Epithelial cell of prostate (primary cell): ENCODE data around the gene CNRIP1.
A peak's percentile ranks its signal among the peaks of the same experiment; 100 is the strongest.

ENCODE experiments used
- DNase-seq: peaks from one replicate; pipeline ENCODE4 v3.0.0-alpha.2; 2011; ENCODE audit warnings: low read depth, low spot score
- H3K27ac ChIP-seq: fragments of 450-650 bp; 2 replicates; pipeline ENCODE4 v1.5.1; 2017; ENCODE audit warnings: mild to moderate bottlenecking

Gene CNRIP1

DNA sequence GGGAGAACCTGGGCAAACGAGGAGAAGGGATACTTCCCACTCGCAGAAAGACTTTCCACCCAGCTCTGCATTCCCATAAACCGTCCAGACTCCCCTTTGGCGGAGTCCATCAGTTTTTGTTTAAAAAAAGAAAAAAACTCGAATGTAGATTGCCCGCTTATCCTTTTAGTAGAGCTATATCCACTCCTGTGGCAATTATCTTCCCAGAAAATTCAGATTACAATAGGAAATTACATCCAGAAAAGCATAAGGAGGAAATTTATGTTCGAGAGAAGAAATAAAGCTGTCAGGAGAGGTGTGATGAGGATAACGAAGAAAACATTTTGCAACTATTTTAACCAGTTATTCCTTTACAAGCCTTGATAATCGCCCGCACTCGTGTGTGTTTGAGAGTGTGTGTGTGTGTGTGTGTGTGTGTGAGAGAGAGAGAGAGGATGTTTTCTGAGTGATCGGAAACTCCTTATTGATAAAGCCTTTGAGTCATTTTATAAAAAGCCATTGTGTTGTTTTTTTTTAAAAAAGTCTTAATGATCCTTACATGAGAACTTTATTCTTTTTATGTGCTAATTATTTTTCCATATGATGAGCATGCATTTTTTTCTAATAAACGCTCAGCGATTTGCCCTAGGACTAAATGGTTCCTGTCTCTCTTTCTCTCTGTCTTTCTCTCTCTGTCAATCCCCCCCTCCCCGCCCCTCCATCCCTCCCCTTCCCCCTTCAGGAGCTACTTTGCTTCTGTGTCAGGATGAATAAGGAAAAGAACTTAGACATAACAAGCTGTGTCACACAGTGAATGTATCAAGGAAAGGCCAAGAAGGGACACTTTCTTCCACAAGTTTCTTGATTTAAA is 66.3 kb downstream of the CNRIP1 start:
- peak overlapping the region; percentile 93 for H3K27ac ChIP-seq
- no peak for DNase-seq

DNA sequence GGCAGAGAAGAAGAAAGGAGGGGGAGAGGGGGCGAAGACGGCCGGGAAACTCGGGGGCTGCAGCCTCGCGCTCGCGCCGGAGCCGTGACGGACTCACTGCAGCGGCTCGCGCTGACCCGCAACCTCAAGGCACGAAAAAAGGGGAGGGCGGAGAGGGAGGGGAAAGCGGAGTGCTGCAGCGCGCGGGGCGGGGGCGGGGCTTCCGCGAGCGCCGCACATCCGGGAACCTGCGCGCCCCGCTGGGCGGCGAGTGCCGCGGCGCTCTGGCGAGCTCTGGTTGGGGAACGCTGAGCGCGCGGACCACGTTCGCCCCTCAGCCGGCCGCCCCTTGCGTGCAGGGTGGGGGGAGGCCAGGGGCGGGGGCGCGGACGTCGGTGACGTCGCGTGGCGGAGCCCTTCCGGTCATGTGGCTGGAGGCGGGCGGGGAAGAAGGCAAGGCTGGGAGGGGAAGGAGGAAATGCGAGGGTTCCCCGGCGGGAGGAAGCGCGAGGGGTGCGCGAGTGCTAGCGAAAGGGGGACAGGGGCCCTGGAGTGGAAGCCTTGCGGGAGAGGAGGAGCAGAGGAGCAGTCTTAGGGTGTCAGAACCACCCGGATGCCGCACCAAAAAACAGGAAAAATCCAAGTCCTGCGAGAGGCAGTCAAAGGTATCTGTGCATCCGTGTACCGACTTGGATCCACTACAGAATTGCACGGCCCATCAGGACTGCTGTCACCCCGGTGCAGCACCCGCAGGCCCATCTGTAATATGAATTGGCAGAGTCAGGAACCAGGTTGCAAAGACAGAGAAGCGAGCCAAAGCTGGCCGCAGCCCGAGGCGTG is 67.1 kb downstream of the CNRIP1 start, which contains the start of gene PPP3R1:
TSS of gene PPP3R1 (minus strand) at position 133 of the 819 bp plus-strand sequence. CDS start 405 bp downstream, outside the sequence.
- DNase-seq = peak; percentile 84
- peak within 1 kb of the TSS; percentile 93 for H3K27ac ChIP-seq

DNA sequence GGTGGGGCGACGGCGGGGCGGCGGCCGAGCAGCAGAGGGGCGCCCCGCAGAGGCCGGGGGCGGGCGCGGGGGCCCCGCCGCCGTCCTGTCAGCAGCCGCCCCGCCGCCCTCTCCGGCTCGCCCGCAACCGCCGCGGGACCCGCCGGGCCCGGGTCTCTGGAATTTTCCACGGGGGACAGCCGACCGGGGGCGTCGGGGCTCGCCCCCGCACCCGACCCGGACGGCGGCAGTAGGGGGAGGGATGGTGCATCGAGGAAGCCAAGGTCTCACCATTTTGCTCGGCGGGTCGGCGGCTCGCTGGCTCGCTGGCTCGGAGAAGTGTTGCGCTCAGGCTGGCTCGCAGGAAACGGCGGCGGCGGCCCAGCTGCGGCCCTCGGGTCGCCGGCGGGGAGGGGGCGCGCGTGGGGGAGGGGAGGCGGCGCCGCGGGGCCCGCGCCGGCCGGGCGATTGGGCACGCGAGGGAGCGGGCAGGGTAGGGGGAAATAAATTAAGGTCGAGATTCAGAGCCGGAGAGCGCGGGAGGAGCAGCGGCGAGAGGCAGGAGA is 67.8 kb downstream of the CNRIP1 start:
- DNase-seq = no peak
- H3K27ac ChIP-seq = peak overlapping the region; percentile 93

DNA sequence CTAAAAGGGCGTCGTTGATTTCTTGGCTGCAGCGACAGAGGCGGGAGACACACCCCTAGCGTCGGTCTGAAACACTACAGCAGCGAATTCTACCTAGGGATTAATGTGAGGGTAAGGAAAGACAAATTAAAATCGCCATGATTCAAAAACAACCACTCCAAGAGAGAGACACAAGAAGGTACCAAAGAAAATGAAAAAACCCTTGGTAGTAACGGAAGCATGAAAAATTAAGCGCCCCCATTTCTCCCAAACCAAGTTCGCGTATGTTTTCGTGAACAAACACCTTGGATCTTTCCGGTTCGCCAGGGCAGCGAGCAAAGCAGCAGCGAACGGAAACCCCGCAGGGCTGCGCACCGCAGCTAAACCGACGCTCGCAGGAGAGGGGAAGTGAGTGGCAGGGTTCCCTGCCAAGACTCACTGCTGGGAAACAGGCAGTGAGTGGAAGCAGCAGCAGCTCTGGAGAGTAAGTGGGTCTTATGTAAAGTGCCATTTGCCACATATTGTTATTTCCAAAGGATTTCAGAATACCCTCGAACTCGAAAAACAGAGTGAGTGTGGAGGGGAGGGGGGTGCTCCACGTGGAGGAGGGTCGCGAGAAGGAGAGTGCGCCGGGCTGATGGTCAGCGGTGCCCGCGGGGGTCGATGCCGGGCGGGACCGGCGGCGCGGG is 68.4 kb downstream of the CNRIP1 start:
- DNase-seq = peak; percentile 60
- H3K27ac ChIP-seq = peak overlapping the region; percentile 93

DNA sequence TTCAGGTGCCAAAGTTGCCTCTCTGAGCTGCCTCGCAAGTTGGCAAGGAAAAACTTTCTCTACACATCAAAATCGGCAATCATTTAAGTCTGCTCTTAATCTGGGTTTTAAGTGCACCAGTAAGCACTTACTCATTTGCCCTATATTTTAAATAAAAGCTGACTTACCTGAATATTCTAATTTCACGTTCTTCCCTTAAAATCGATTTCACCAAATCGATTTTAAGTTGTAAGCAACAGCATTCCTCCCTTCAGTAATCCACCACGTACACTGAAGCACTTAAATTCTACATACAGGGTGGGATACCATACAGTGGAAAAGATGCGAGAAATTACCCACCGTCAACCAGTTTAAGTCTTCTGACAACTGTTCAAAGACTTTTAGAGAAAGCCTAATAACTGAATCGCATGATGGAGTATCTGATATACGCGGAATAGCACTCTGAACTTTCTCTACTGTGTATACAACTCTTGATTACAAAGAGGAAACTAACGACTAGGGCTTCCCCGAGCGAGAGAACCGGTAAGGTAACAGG is 69.0 kb downstream of the CNRIP1 start:
- no peak for DNase-seq
- peak overlapping the region; percentile 93 for H3K27ac ChIP-seq

DNA sequence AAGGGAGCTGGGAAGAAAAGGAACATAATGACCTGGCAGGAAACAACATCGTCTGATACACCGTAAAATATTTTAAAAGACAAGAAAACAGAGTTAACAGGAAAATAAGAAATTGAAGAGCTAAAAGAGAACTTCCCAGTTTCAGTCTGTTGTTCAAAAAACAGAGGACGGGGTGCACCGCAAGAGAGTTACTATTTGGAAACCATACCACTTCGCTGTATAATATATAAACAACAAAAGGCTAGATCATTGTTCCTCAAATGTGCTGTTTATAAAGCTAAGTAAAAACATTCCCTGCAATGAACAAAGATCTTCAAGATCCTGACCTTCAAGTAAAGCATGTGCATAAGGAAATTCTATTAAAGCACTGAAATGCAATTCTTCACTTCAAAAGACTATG is 69.6 kb downstream of the CNRIP1 start:
- H3K27ac ChIP-seq = peak overlapping the region; percentile 93
- DNase-seq = no peak

DNA sequence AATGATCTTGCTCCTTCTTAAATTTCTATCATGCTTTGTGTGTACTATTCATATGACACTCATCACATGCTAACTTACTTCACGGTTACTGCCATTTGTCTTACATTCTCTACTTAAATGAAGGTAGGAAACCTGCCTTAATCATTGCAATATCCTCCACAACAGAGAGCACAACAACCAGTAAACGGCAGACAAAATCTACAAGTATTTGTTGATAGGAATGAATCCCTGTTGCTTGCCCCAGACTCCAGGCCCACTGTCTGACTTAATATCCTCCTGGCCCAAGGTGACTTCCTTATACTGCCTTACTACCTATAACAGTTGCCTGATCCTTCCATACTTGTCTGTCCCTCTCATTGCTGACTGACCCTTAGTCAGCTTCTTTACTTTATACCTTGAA is 70.9 kb downstream of the CNRIP1 start:
- DNase-seq = no peak
- H3K27ac ChIP-seq = peak overlapping the region; percentile 1

DNA sequence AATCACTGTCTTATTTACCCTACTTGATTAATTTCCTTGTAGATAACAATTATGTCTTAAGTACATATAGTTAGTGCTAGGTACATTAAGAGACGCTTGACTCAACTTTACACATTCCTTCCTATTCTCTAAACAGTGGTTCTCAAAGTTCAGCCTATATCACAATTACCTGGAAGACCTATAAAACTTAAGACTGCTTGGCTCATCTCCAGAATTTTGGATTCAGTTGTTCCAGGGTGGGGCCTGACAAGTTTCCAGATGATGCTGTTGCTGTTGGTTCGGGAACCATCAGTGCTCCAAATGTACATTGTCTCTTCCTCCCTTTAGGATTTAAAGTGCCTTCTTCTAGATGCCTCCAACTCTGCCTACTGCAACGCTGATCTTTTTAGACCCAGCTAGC is 71.4 kb downstream of the CNRIP1 start:
- no peak for DNase-seq

DNA sequence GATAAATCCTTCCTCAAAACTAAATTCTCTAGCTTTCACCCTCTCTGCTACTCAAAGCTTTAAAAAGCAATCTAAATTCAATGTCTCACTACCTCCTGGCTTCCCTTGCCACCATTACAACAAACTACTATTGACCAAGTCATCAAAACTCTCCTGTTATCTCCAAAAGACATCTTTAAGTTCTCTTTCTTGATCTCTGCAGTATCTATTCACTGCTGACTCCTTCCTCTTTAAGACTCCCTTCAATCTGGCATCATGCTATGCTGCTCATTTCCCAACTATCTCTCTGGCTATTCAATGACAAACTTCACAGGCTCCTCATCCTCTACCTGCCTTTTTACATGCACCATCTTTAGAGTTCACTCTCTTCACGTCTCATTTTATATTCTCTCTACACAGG is 73.4 kb downstream of the CNRIP1 start:
- H3K27ac ChIP-seq = no peak overlapping the region
- no peak for DNase-seq

More for the DNA sequence above, 71.4 kb downstream of the CNRIP1 start:
- H3K27ac ChIP-seq = no peak overlapping the region

DNA sequence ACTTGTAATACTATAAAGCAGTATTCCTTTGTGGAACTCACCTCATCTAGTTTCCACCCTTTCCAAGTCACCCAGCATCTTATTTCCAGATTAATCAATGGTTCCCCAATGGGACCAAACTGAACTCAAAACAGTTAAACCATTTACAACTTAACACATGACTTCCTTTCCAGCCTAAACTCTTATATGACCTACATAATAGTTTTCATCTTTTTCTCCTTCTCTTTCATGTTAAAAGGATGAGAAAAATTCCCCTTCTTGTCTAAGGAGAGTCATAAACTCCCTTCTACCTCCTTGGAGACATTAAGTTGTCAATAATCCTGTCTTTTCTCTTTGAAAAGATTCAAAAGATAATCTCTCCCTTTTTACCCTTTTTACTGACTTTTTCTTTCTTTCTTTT is 74.1 kb downstream of the CNRIP1 start:
- no peak for DNase-seq
- no peak overlapping the region for H3K27ac ChIP-seq

DNA sequence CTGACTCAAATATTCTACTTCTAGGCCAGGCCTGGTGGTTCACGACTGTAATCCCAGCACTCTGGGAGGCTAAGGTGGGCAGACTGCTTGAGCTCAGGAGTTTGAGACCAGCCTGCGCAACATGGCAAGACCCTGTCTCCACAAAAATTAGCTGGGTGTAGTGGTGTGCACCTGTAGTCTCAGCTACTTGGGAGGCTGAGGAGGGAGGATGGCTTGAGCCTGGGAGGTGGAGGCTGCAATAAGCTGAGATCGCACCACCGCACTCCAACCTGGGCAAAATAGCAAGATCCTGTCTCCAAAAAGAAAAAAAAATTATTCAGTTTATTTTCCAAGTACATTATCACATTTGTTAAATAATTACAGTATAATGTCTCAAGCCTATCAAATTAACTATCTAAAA is 74.7 kb downstream of the CNRIP1 start:
- no peak overlapping the region for H3K27ac ChIP-seq
- DNase-seq = no peak

DNA sequence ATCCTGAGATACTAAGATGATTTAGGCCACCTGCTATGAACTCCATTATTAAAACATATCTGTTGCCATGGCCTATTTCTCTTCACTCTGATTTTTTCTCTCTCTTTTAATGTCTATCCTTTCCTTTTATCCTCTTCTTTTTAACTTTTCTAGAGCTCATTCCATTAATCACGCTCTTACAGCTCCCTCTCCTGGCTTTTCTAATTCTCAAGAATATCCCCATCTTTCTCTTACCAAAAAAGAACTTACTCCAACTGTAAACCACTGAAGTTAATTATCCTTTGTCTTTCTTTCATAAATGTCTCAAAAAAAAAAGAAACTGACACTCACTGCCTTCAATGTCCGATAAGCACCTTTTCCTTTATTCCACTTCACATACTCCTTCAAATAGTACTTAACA is 75.3 kb downstream of the CNRIP1 start:
- DNase-seq = no peak
- no peak overlapping the region for H3K27ac ChIP-seq
